Measurements from ENCODE around the gene TMEM45B. TPM values are rescaled to one million over a fixed set of nuclear protein-coding genes. Genes with fewer than 3 reads are reported as not detected.
"Not testable (repeated sequence)": the region's sequence is repeated elsewhere in the genome, so short reads cannot be mapped to it uniquely, and the experiment has no call there.

Gene TMEM45B
- total and polyA plus RNA-seq, 11 donors: 0.04 TPM; not detected in 10

- DNase-seq (no peak), ATAC-seq (no peak)
- H3K4me3 ChIP-seq: no peak overlapping the region
- no peaks in the 10 kb centered on the region for H3K36me3 ChIP-seq
- no peaks in the 10 kb centered on the region for H3K9me3 ChIP-seq
- peaks cover 0 to 6% (median 0%) of the 10 kb centered on the region in 12 donors for H3K4me1 ChIP-seq
- H3K27me3 ChIP-seq: peaks cover 0 to 11% (median 0%) of the 10 kb centered on the region in 9 donors
- peak in 3 of 12 donors; percentile 16 to 27 (median 26) for TF ChIP-seq CTCF (IDR thresholded peaks at IDR 0.05)
- TF ChIP-seq POLR2A (IDR thresholded peaks at IDR 0.05): no peak
- 61 to 72% (median 66%) methylated on average over 3 of the region's 3 CpGs for WGBS, 4 donors
- no peak overlapping the region for H3K27ac ChIP-seq
- intact Hi-C loops (cut with DNase I): no loop called here
Observed at GRCh38 chr11:129785383-129786111, 30.1 kb upstream of the TMEM45B start.

- H3K9me3 ChIP-seq; H3K4me1 ChIP-seq; ATAC-seq; H3K4me3 ChIP-seq; DNase-seq; H3K36me3 ChIP-seq; H3K27ac ChIP-seq; intact Hi-C loops (cut with DNase I): not testable (repeated sequence)
- 65 to 88% (median 82%) methylated on average over 2 of the region's 2 CpGs for WGBS, 4 donors
- peaks cover 0 to 11% (median 0%) of the 10 kb centered on the region in 9 donors for H3K27me3 ChIP-seq
Observed at GRCh38 chr11:129786112-129786416, 29.6 kb upstream of the TMEM45B start.

- no peaks in the 10 kb centered on the region for H3K9me3 ChIP-seq
- TF ChIP-seq CTCF (IDR thresholded peaks at IDR 0.05) (no peak), POLR2A (IDR thresholded peaks at IDR 0.05) (no peak)
- WGBS, 4 donors: 69 to 90% (median 78%) methylated on average over 2 of the region's 2 CpGs
- intact Hi-C loops (cut with DNase I): no loop called here
- H3K36me3 ChIP-seq: no peaks in the 10 kb centered on the region
- H3K27me3 ChIP-seq: peaks cover 0 to 14% (median 0%) of the 10 kb centered on the region in 9 donors
- no peak overlapping the region for H3K4me3 ChIP-seq
- ATAC-seq: no peak
- no peak for DNase-seq
- peaks cover 0 to 6% (median 0%) of the 10 kb centered on the region in 12 donors for H3K4me1 ChIP-seq
- no peak overlapping the region for H3K27ac ChIP-seq
Observed at GRCh38 chr11:129787532-129788155, 28.0 kb upstream of the TMEM45B start.

- TF ChIP-seq POLR2A (IDR thresholded peaks at IDR 0.05): no peak
- TF ChIP-seq CTCF (IDR thresholded peaks at IDR 0.05): no peak
- Histone ChIP-seq H3K36me3 (no peaks in the 10 kb centered on the region), H3K9me3 (no peaks in the 10 kb centered on the region), H3K27ac (no peak overlapping the region), H3K4me3 (no peak overlapping the region), H3K4me1 (peaks cover 0 to 6% (median 0%) of the 10 kb centered on the region in 12 donors), H3K27me3 (peaks cover 0 to 14% (median 0%) of the 10 kb centered on the region in 9 donors)
- intact Hi-C loops (cut with DNase I): no loop called here
- DNase-seq (no peak), ATAC-seq (no peak)
- 83 to 91% (median 84%) methylated on average over 2 of the region's 2 CpGs for WGBS, 4 donors
Observed at GRCh38 chr11:129788278-129788677, 27.4 kb upstream of the TMEM45B start.
